ENCODE results near the gene SNX6.
"Not testable (repeated sequence)": the region's sequence is repeated elsewhere in the genome, so short reads cannot be mapped to it uniquely, and the experiment has no call there.

Gene SNX6

DNA sequence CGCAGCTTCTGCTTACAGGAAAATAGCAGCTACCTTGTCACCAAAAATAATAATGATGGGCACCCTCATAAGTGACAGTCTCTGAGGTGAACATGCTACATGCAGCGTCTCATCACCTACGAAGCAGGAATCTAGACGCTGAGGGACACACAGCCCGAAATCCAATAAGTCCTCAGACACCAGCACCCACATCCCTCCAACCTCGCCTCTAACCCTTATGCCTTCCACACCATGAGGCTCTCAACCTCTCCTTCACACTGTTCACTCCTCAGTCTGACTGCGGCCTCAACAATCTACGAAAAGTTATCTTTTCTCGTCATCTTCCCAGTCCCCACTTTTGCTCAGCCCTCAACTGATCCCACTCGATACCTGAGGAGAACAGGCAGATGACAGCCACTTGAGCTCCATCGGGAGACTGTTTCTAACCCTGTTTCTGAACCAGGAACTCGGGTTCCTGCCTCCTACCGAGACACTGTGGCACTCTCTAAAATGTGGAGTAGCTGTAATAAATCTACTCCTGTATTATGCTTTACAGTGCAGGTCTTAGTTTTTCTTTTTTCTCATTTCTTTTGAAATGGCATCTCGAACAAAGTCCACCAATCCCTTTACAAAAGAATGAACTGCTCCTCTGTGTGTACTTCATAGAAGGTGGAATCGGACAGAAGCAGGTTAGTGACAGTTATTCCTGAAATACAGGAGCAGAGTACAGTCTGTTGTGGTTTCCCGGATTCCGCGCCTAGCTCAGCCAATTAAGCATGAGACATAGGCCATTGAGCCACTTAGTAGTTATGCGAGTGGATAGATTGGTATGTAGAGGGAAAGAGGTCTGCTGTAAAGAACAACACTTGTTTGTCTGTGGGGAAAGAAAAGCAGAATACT, 89.5 kb downstream of the SNX6 start:
- in situ Hi-C loops (cut with HindIII; ENCODE audit: low pct_ligation_motif_present, low pct_unique_long_range_greater_than_20kb, low sequenced_read_pairs); DNase-seq: not testable (repeated sequence)

DNA sequence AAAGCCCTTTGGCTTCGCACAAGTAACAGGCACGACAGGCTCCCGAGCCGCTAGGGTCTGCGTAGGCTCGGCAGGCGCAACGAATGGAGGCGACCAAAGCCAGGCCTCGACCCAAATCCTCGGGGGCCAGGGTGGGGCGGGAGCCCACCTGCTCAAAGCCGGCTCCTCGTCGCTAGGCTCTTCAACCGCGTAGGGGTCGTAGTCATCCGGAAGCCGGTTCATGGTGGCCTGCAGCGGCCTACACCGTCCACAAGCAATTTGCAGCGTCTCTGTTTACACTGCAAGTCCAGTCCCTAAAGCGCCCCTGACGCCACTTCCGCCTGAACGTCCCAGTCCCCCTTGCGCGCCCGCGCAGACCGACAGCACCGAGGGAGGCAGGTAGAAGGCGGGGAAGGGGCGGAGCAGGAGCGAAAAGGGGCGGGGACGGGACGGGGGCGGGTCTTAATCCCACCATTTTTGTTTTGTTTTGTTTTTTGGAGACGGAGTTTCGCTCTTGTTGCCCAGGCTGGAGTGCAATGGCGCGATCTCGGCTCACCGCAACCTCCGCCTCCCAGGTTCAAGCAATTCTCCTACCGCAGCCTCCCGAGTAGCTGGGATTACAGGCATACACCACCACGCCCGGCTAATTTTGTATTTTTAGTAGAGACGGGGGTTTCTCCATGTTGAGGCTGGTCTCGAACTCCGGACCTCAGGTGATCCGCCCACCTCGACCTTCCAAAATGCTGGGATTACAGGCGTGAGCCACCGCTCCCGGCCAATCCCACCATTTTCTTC, 90.4 kb downstream of the SNX6 start, which contains the start of gene EAPP:
EAPP (minus strand) TSS at position 295 of the 774 bp plus-strand sequence; CDS start at position 222, 73 bp downstream.
- peak; percentile 93 for DNase-seq
- in situ Hi-C loops (cut with HindIII; ENCODE audit: low pct_ligation_motif_present, low pct_unique_long_range_greater_than_20kb, low sequenced_read_pairs) = no loop called here

DNA sequence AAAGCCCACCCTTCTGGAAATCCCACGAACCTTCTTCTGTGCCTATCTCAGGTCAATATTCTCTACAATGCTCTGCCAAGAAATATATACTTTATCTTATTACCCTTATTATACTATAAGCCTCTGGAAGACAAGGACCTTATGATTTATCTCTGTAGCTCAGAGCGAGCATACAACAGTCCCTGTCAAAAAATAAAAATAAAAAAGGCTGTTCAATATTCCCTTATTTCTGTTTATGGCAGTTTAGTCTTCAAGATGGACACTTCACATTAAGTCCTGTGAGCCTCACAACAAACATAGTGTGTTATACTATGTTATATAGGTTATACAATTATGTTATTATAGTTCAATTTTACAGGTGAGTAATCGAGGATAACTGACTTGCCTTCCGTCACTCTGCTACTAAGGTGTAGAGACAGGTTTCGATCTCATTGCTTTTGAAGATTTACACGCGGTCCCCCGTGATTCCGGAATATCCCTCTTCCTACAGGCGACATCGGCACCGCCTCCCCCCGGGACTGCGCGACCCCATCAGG, 91.0 kb downstream of the SNX6 start:
- DNase-seq = no peak
- in situ Hi-C loops (cut with HindIII; ENCODE audit: low pct_ligation_motif_present, low pct_unique_long_range_greater_than_20kb, low sequenced_read_pairs) = no loop called here

DNA sequence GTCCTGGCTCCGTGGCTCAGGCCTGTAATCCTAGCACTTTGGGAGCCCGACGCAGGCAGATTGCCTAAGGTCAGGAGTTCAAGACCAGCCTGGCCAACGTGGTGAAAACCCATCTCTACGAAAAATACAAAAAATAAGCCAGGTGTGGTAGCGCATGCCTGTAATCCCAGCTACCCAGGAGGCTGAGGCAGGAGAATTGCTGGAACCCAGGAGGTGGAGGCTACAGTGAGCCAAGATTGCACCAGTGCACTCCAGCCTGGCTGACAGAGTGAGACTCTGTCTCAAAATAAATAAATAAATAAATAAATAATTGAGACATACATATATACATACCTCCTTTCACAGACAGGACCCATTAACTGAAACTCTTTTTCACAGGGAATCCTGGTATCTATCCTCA, 91.9 kb downstream of the SNX6 start:
- DNase-seq; in situ Hi-C loops (cut with HindIII; ENCODE audit: low pct_ligation_motif_present, low pct_unique_long_range_greater_than_20kb, low sequenced_read_pairs): not testable (repeated sequence)

DNA sequence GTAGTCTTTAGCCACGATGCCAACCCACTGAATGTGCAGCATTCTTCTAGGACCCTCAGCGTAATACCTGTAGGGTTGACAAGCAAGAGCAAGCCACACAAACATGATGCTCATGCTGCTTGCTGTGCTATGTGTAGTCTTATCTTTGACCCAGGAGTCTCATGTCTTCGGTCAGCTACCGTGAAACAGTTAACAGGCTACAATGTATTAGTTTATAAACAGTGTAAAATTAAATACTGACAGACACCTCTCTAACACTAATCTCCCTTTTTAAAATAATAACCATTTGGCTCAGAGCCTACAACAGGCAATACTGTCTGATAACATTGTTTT, 92.3 kb downstream of the SNX6 start:
- DNase-seq = no peak
- in situ Hi-C loops (cut with HindIII; ENCODE audit: low pct_ligation_motif_present, low pct_unique_long_range_greater_than_20kb, low sequenced_read_pairs) = no loop called here

DNA sequence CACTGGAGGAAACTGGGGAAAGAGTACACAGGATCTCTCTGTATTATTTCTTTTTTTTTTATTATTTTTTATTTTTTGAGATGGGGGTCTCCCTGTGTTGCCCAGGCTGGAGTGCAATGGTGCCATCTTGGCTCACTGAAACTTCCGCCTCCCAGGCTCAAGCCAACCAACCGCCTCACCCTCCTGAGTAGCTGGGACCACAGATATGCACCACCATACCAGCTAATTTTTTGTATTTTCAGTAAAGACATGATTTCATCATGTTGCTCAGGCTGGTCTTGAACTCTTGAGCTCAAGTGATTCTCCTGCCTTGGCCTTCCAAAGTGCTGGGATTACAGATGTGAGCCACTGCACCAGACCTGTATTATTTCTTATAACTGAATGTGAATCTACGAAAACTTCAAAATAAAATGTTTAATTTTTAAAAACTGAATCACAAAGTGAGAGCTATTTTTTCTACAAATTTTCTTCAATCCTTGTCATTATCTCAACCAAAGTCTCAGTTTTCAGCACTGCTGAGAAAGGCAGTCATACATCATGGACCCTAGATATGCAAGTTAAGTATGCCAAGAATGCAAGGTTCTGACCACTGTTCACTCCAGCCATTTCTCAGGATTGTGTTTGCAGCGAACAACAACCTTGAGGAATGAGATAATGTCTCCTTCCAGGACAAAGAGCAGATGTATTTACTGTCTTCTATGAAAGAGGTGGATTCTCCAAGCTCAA, 92.8 kb downstream of the SNX6 start:
- peak; percentile 81 for DNase-seq
- in situ Hi-C loops (cut with HindIII; ENCODE audit: low pct_ligation_motif_present, low pct_unique_long_range_greater_than_20kb, low sequenced_read_pairs) = no loop called here

DNA sequence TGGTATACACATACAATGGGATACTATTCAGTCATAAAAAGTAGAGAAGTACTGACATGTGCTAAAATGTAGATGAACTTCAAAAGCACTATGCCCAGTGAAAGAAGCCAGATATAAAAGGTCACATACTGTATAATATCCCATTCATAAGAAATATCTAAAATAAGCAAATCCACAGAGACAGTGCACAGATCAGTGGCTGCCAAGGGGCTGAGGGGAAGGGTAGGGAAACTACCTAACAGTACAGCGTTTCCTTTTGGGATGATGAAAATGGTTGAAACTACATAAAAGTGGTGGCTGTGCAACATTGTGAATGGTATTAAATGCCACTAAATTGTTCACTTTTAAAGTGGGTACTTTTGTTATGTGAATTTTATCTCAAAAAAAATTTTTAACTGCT, 102.4 kb downstream of the SNX6 start:
- no peak for DNase-seq
- in situ Hi-C loops (cut with HindIII; ENCODE audit: low pct_ligation_motif_present, low pct_unique_long_range_greater_than_20kb, low sequenced_read_pairs) = no loop called here

DNA sequence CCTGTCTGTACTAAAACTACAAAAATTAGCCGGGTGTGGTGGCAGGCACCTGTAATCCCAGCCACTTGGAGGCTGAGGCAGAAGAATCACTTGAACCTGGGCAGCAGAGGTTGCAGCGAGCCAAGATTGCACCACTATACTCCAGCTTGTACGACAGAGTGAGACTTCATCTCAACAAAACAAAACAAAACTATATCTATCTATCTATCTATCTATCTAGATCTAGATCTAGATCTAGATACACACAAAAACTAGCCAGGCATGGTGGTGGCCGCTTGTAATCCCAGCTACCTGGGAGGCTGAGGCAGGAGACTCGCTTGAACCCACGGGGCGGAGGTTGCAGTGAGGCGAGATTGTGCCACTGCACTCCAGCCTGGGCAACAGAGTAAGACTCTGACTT, 105.7 kb downstream of the SNX6 start:
- in situ Hi-C loops (cut with HindIII; ENCODE audit: low pct_ligation_motif_present, low pct_unique_long_range_greater_than_20kb, low sequenced_read_pairs); DNase-seq: not testable (repeated sequence)

DNA sequence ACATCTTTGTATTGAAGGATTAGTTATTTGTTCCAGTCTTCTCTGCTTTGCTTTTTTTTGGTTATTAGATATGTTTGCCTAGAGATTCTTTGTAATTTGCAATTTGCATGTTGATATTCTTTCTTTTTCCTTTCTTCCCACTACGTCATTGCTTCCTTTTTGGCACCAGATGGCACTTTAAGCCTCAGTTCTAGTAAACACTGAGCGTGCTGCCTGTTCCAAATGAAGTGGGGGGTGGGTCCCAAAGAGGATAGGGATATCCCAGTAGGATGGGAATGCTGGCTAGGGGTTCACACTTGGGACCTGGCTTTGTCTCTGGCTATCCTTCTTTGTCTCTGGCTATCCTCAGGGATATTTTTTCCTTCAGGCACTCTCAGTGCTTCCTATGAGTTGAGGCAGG, 107.5 kb downstream of the SNX6 start:
- in situ Hi-C loops (cut with HindIII; ENCODE audit: low pct_ligation_motif_present, low pct_unique_long_range_greater_than_20kb, low sequenced_read_pairs) = no loop called here

DNA sequence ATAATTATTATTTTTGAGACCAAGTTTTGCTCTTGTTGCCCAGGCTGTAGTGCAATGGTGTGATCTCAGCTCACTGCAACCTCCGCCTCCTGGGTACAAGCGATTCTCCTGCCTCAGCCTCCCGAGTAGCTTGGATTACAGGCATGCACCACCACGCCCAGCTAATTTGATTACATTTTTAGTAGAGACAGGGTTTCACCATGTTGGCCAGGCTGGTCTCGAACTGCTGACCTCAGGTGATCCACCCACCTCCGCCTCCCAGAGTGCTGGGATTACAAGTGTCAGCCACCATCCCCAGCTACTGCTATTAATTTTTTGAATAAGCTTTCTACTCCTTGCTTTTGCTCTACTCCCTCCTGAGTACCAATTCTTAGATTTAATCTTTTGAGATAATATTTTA, 108.9 kb downstream of the SNX6 start:
- in situ Hi-C loops (cut with HindIII; ENCODE audit: low pct_ligation_motif_present, low pct_unique_long_range_greater_than_20kb, low sequenced_read_pairs); DNase-seq: not testable (repeated sequence)

More for the DNA sequence above, 107.5 kb downstream of the SNX6 start:
- DNase-seq = no peak

DNA sequence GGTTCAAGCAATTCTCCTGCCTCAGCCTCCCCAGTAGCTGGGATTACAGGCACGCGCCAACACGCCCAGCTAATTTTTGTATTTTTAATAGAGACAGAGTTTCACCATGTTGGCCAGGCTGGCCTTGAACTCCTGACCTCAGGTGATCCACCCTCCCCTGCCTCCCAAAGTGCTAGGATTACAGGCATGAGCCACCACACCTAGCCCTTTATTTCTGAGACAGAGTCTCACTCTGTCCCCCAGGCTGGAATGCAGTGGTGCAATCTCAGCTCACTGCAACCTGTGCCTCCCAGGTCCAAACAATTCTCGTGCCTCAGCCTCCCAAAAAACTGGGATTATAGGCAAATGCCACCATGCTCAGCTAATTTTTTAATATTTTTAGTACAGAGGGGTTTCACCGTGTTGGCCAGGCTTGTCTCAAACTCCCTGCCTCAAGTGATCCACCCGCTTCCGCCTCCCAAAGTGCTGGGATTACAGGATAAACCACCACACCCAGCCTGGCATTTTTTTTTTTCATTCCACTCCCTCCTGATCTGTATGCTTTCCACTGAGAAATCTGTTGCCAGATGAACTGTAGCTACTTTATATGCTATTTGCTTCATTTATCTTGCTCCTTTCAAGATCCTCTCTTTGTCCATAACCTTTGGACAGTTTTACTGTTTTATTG, 109.5 kb downstream of the SNX6 start:
- in situ Hi-C loops (cut with HindIII; ENCODE audit: low pct_ligation_motif_present, low pct_unique_long_range_greater_than_20kb, low sequenced_read_pairs); DNase-seq: not testable (repeated sequence)
